Activated T-helper 2 cell treated with anti-CD3 and anti-CD28 coated beads, Interferon-gamma antibody, Interleukin-2, Interleukin-4, amounts not matched to agents 10 μg/mL and 5 μg/mL and 100 μg/mL, durations not matched to agents 14 hours and 24 hours and 36 hours (primary cell): ENCODE data around the gene BOK. TPM values are rescaled to one million over a fixed set of nuclear protein-coding genes. Genes with fewer than 3 reads are reported as not detected.
A peak's percentile ranks its signal among the peaks of the same experiment; 100 is the strongest.

ENCODE experiments used
- DNase-seq: peaks from one replicate; pipeline ENCODE4 v3.0.0; 2021; ENCODE audit warnings: low spot score
- H3K27ac Mint-ChIP-seq: one replicate; pipeline ENCODE4 v1.8.0; 2021; ENCODE audit warnings: mixed read lengths
- H3K27me3 Mint-ChIP-seq: one replicate; pipeline ENCODE4 v1.8.0; 2021; ENCODE audit warnings: low read depth, mixed read lengths
- H3K36me3 Mint-ChIP-seq: one replicate; pipeline ENCODE4 v1.8.0; 2021; ENCODE audit warnings: low read depth, mixed read lengths
- H3K4me1 Mint-ChIP-seq: one replicate; pipeline ENCODE4 v1.8.0; 2021; ENCODE audit warnings: low read depth, mixed read lengths
- H3K4me3 Mint-ChIP-seq: one replicate; pipeline ENCODE4 v1.8.0; 2021; ENCODE audit warnings: low read depth, mild to moderate bottlenecking, moderate library complexity, mixed read lengths
- H3K9me3 Mint-ChIP-seq: one replicate; pipeline ENCODE4 v1.8.0; 2021; ENCODE audit warnings: mixed read lengths
- intact Hi-C: fragments of 100-400 bp; cut with micrococcal nuclease; formaldehyde crosslinking; loops from one replicate; pipeline ENCODE4 v1.15.1; 2023
- total RNA-seq: library from RNA; stranded (reverse); gene quantifications from 2 replicates; pipeline ENCODE4 v1.2.3, GENCODE V29; 2022

The BOK gene
- total RNA-seq, 1 donor from 2014 or later: 0.27 TPM

DNA sequence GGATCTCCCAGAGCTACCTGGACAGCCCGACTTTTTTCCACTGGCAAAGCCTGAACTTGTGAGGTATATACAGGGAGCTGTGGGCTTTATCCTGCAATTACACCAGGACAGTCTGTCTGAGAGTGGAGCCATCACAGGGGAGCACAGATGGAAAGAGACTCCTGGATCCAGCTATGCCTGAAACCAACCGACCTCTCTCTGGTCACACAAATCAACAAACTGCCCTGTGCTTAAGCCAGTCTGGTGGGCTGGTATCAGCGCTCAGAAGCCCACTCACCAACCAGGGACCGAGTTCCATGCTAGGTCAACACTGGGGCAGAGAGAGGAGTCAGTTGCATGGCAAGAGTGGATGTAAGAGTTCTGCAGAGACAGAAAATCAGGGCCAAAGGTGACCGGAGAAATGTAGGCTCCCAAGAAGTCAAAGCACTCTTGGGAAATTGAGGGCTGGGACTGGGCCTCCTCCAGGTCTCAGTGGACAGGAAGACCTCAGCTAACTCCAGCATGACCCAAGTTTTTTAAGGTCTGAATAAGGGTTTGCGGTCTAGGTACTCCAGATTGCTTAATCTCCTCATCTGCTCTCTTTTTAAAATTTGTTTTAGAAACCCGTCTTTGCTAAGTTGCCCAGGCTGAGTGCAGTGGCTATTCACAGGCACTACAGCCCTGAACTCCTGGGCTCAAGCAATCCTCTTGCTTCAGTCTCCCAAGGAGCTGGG is 3.8 kb upstream of the BOK start:
- intact Hi-C loops: no loop called here
- Mint-ChIP-seq H3K4me1 (peaks cover 7% of the 10 kb centered on the region), H3K9me3 (no peaks in the 10 kb centered on the region), H3K36me3 (no peaks in the 10 kb centered on the region), H3K4me3 (no peak overlapping the region), H3K27me3 (peaks cover 32% of the 10 kb centered on the region), H3K27ac (no peak overlapping the region)
- DNase-seq: no peak

DNA sequence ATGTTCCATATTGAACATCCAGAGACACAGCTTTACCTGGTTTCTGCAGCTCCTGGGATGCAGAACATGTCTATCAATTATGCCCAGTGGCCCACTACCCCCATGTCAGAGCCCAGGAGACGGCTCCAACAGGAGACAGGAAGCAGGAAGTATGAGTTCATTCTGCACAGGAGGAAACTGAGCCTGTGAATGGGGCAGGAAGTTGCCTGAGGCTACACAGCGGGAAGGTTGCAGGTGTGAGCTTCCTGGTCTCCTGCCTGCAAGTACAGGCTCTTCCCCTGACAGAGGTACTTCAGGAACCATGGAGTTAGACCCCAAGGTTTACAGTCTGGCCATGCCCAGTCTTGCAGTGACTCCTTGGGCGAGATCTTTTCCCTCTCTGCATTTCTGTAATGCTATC is 2.8 kb upstream of the BOK start:
- no peaks in the 10 kb centered on the region for H3K9me3 Mint-ChIP-seq
- no peak overlapping the region for H3K4me3 Mint-ChIP-seq
- no peak for DNase-seq
- H3K36me3 Mint-ChIP-seq: no peaks in the 10 kb centered on the region
- H3K4me1 Mint-ChIP-seq: peaks cover 7% of the 10 kb centered on the region
- H3K27me3 Mint-ChIP-seq: peaks cover 39% of the 10 kb centered on the region
- intact Hi-C loops: no loop called here
- no peak overlapping the region for H3K27ac Mint-ChIP-seq

DNA sequence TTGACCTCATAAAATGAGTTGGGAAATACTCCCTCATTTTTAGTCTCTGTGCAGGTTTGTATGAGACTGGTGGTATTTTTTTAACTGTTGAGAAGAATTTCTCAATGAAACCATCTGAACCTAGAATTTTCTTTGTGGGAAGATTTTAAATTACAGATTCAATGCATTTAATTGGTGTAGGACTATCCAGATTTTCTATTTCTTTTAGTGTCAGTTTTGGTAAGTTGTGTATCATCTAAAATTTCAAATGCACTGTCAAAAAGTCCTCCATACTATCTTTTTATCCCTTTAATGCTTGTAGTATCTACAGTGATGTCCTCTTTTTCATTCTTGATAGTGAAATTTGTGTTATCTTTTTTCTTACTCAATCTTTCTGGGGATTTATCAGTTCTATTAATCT is 1.8 kb upstream of the BOK start:
- H3K27me3 Mint-ChIP-seq: peaks cover 34% of the 10 kb centered on the region
- peaks cover 7% of the 10 kb centered on the region for H3K4me1 Mint-ChIP-seq
- no peak overlapping the region for H3K4me3 Mint-ChIP-seq
- intact Hi-C loops: no loop called here
- no peaks in the 10 kb centered on the region for H3K9me3 Mint-ChIP-seq
- no peak for DNase-seq
- H3K36me3 Mint-ChIP-seq: no peaks in the 10 kb centered on the region
- H3K27ac Mint-ChIP-seq: no peak overlapping the region

DNA sequence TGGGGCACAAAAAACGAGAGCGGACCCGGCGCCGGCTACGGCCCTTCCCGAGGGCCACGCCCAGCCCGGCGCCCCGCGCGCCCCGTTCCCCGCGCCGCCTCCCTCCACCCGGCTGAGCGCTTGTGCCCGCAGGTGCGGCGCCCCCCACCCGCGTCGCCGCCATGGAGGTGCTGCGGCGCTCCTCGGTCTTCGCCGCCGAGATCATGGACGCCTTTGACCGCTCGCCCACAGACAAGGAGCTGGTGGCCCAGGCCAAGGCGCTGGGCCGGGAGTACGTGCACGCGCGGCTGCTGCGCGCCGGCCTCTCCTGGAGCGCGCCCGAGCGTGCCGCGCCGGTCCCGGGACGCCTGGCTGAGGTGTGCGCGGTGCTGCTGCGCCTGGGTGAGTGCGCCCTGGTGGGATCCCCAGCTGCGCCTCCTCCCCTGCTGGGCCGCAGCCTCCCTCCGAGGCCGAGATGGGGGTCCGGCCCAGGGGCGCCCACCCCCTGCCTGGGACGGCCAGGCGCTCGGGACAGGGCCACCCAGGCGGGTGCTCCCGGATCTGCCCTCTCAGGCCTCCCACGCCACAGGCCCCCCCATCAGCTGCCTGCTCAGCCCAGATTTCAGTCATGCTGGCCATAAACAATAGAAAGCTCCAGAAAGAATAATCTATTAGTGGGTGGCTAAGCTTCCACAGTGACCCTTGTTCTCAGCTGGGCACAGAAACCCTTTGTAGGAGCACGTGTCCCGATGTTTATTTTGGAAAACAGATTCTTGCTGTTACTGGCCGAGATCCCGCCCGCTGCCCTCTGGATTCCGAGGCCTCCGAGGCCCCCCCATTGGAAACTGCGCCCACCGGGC is 997 bp downstream of the BOK start:
- Mint-ChIP-seq H3K4me1 (peaks cover 7% of the 10 kb centered on the region), H3K36me3 (no peaks in the 10 kb centered on the region), H3K9me3 (no peaks in the 10 kb centered on the region), H3K27ac (no peak overlapping the region), H3K4me3 (peak overlapping the region; percentile 57), H3K27me3 (peaks cover 29% of the 10 kb centered on the region)
- intact Hi-C loops: no loop called here
- DNase-seq: no peak

DNA sequence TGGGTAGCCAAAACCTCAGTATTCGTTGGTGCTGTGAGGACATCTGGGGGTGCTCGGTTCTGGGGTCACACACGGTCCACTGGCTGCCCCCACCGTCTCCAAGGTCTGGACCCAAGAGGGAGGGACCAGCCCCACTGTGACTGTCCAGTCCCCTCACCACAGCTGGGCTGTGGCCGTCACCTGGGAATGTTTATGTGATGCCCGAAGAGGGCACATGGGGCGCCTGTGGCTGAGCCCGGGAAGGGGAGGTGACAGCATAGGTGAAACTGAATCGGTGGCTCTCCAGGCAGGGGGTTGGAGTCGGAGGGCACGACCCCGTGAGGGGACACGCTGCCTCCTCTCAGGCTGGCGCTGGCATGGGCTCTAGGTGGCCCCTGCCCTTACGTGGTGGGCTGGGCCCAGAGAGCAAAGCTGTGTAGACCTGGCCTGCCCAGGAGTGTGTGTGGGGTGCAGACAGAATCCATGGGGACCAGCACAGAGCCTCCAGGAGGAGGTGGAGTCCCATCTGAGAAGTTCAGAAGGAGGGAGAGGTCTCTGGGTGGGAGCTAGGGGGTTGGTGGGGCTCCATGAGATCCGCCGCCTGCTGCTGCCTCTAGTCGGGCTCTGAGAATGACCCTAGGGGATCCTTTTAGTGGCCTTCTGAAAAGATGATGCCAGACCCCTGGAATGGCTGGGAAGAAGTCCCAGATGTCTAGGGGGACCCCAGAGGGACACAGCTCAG is 1.8 kb downstream of the BOK start:
- intact Hi-C loops: no loop called here
- H3K36me3 Mint-ChIP-seq: no peaks in the 10 kb centered on the region
- H3K9me3 Mint-ChIP-seq: no peaks in the 10 kb centered on the region
- H3K4me3 Mint-ChIP-seq: peak overlapping the region; percentile 57
- peaks cover 7% of the 10 kb centered on the region for H3K4me1 Mint-ChIP-seq
- DNase-seq: no peak
- no peak overlapping the region for H3K27ac Mint-ChIP-seq
- peaks cover 29% of the 10 kb centered on the region for H3K27me3 Mint-ChIP-seq

DNA sequence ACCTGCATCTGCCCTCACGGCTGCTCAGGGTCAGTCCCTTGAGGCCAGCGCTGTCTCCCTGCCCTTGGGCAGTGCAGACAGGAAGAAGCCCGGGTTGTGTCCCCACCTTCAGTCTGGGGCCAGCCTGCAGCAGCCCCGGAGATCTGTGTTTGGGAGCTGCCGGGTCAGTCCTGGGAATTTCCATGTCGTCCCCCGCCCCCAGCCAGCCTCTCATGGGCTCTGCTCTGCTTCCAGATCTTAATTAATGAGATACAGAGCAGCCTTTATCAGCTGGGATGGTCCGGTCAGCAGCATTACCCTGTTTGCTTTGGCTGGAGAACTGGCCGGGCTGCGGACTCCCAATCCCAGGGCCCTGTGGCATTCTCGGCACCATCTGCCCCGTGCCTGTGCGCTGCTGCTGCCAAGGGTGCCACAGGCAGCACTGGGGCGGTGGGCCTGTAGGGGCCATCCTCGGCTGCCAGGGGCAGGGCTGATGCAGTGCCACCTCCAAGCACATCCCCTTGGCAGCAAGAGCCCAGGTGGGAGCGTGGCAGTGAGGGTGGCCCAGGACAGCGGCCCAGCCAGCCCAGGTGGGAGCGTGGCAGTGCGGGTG is 2.4 kb downstream of the BOK start:
- intact Hi-C loops: no loop called here
- no peak overlapping the region for H3K27ac Mint-ChIP-seq
- H3K27me3 Mint-ChIP-seq: peaks cover 29% of the 10 kb centered on the region

DNA sequence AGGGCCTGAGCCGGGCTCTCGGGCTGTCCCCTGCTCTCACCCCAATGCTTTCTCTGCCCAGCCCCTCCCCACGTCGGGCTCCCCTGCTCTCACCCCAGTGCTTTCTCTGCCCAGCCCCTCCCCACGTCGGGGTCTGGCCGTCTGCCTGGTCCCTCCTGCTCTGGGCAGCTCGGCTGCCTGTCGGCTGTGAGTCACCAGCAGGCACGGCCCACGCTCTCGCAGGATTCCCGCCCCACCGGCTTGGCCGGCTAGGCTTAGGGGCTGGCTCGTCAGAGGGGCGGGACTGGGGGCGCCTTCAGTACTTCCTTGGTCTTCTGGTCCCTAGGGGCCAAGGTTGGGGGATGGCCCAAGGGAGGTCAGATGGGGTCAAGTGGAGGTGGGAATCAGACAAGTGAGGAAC is 3.3 kb downstream of the BOK start:
- no peaks in the 10 kb centered on the region for H3K36me3 Mint-ChIP-seq
- no peak for DNase-seq
- peaks cover 5% of the 10 kb centered on the region for H3K4me1 Mint-ChIP-seq
- intact Hi-C loops: no loop called here
- H3K4me3 Mint-ChIP-seq: no peak overlapping the region
- no peak overlapping the region for H3K27ac Mint-ChIP-seq
- H3K9me3 Mint-ChIP-seq: no peaks in the 10 kb centered on the region
- H3K27me3 Mint-ChIP-seq: peaks cover 25% of the 10 kb centered on the region

More for the DNA sequence above, 2.4 kb downstream of the BOK start:
- Mint-ChIP-seq H3K4me3 (no peak overlapping the region), H3K4me1 (peaks cover 5% of the 10 kb centered on the region), H3K9me3 (no peaks in the 10 kb centered on the region), H3K36me3 (no peaks in the 10 kb centered on the region)
- no peak for DNase-seq

DNA sequence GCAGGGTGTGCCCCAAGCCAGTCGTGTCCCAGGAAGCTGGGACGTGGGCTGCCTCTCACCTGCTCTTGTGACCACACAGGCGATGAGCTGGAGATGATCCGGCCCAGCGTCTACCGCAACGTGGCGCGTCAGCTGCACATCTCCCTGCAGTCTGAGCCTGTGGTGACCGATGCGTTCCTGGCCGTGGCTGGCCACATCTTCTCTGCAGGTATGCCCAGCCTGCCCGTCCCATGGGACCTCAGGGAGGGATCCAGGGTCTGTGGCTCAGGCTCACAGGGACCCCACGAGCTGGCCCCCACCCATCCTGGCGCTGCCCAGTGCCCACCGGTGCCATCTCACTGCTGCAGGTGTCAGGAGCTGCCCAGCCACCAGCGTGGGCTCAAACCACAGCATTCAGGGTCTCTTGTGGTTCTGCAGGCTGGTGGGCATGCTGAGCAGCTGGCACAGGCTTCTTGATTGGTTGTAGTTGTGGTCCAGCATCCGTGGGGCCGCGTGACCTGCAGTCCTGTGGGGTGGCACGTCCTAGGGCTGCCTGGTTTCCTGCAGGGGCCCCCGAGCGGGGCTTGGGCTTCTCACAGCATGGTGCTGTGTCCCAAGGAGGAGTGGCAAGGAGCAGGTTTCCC is 3.8 kb downstream of the BOK start:
- Mint-ChIP-seq H3K27ac (no peak overlapping the region), H3K9me3 (no peaks in the 10 kb centered on the region)
- intact Hi-C loops: no loop called here

DNA sequence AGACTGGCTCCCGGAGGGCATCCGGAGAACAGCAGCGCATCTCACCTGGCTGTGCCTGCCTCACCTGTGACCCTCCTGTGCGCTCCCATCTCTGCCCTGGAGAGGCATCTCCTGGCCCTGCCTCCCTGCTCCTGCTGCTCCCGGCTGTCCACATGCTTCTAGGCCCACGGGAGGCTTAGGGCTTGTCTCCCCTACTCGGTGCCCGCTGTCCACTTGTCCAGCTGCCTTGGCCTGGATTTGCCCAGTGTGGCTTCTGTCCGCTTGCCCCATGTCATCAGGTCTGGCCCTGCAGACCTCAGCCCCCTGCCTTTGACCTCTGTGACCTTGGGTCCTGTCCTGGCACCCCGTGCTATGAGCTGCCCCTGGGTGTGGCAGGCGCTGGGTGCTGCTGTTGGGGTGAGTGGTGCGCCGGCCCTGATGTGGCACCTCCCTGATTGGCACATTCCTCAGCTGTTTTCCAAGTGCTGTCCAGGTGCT is 4.5 kb downstream of the BOK start:
- H3K4me1 Mint-ChIP-seq: peaks cover 4% of the 10 kb centered on the region
- intact Hi-C loops: no loop called here
- no peak overlapping the region for H3K27ac Mint-ChIP-seq
- no peak for DNase-seq
- peaks cover 13% of the 10 kb centered on the region for H3K27me3 Mint-ChIP-seq
- H3K4me3 Mint-ChIP-seq: no peak overlapping the region
- H3K9me3 Mint-ChIP-seq: no peaks in the 10 kb centered on the region
- H3K36me3 Mint-ChIP-seq: no peaks in the 10 kb centered on the region

More for the DNA sequence above, 3.8 kb downstream of the BOK start:
- H3K27me3 Mint-ChIP-seq: peaks cover 20% of the 10 kb centered on the region
- no peak overlapping the region for H3K4me3 Mint-ChIP-seq
- H3K4me1 Mint-ChIP-seq: peaks cover 5% of the 10 kb centered on the region
- H3K36me3 Mint-ChIP-seq: no peaks in the 10 kb centered on the region
- DNase-seq: no peak

DNA sequence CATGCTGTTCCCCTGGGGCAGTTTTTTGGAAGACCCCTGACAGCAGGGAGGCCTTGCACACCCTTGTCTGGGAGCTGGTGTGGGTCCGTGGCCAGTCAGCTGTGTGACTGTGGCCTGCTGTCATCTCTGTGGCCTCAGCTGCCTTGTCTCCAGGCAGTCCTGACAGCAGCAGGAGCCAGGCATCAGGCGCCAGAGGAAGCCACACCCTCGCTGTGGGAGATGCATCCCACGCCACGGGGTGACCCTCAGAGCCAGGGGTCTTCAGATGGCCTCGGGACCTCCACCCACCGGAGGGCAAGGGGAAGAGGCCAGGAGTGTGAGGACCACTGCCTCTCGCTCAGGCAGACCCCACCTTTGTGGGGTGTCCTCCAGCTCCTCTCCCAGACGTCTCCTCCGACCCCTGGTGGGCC is 5.0 kb downstream of the BOK start:
- Mint-ChIP-seq H3K27me3 (peaks cover 9% of the 10 kb centered on the region), H3K27ac (no peak overlapping the region), H3K36me3 (no peaks in the 10 kb centered on the region), H3K9me3 (no peaks in the 10 kb centered on the region), H3K4me3 (no peak overlapping the region), H3K4me1 (no peaks in the 10 kb centered on the region)
- DNase-seq: no peak
- intact Hi-C loops: no loop called here

DNA sequence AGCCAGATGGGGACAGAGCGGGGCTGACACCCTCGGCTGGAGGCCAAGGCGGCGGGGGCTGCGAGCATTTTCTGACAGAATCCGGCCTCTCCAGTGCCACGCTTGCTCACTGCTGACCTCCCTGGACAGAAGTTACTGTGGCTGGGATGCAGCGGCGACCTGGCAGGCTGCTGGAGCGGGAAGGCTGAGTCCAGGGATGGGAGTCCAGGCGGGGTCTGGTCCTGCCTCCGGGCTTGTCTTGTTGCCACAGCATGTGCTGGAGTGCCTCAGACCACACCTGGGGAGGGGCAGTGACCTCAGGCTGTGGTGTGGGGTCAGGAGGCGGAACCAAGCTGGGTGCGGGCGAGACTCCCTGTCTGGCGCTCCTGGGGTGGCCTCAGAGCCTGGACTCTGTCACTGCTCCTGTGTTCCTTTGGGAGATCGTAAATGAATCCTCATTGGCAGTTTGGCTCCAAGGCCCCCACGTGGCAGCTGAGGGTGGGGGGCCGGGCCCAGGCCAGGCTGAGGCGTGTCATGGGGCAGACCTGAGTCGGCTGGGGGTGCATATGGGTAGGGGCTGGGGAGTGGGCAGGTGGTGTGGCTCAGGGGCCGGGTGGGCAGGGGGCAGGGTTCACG is 5.5 kb downstream of the BOK start:
- Mint-ChIP-seq H3K27me3 (peaks cover 9% of the 10 kb centered on the region), H3K4me3 (no peak overlapping the region), H3K27ac (no peak overlapping the region), H3K9me3 (no peaks in the 10 kb centered on the region), H3K4me1 (no peaks in the 10 kb centered on the region), H3K36me3 (no peaks in the 10 kb centered on the region)
- intact Hi-C loops: no loop called here
- no peak for DNase-seq
